GM19193 (cell line): ENCODE data around the gene BMPER.

ENCODE experiments used
- POLR2A ChIP-seq: IDR thresholded peaks from 4 replicates; pipeline ENCODE4 v1.6.1; 2011; ENCODE audit not compliant: insufficient read depth, insufficient read length; ENCODE audit errors: extremely low read depth

Gene BMPER

DNA sequence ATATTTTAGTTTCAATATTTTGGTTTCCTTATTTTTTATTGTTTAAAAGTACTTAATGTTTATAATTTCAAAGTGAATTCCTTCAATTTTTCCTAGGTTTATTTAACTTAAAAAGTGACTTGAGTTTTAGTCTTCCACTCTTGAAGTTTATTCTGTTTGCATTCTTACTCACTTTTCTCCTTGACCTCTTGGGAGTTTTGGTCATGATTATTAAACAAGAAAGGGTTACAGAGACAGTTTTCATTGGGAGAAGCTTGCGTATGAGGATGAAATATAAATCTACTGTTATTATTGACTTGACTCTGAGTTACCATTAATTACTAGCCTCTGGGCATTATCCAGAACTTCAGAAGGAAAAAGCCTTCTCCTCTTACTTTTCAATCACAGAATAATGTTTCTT lies 216.0 kb downstream of the BMPER start:
- no peak for TF ChIP-seq POLR2A

DNA sequence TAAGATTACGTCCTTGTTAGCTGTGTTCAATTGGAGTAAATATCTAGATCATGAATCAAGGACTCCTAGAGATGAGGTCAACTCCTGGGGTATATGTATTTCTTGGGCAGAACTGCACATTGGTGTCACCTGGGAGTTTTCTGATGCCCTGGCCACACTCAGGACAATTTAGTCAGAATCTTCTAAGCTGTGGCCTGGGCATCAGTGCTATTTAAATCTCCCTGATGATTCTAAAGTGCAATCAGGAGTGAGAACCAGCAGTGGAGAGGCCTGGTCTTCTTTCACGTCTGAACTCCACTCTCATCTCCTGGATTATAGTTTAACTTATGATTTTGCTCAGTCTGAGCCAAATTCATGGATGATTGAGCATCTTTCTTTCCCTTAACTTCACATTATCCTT lies 218.0 kb downstream of the BMPER start:
- TF ChIP-seq POLR2A: no peak

GRCh38 chr7:34124765-34125164 lies 219.4 kb downstream of the BMPER start:
- TF ChIP-seq POLR2A: no peak

DNA sequence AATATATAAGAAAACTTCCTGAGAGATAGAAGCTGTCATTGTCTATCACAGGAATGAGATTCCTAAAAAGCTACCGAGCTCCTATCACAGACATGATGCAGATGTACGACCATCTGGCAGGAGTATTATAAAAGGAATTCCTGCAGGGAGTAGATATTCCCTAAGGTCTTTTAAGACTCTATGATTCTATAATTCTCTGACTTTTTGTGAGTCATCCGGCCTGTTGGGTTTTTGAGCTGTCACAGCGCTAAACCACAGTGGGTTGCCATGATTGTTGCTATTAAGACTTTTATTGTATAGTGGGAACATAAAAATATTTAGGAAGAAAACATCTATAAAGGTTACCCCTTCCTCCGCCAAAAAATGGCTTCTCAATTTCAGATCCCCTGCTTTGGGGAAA lies 223.4 kb downstream of the BMPER start:
- TF ChIP-seq POLR2A: no peak

- no peak for TF ChIP-seq POLR2A
Observed at GRCh38 chr7:34130558-34131295, 225.4 kb downstream of the BMPER start.

- no peak for TF ChIP-seq POLR2A
Observed at GRCh38 chr7:34131371-34131770, 226.0 kb downstream of the BMPER start.

DNA sequence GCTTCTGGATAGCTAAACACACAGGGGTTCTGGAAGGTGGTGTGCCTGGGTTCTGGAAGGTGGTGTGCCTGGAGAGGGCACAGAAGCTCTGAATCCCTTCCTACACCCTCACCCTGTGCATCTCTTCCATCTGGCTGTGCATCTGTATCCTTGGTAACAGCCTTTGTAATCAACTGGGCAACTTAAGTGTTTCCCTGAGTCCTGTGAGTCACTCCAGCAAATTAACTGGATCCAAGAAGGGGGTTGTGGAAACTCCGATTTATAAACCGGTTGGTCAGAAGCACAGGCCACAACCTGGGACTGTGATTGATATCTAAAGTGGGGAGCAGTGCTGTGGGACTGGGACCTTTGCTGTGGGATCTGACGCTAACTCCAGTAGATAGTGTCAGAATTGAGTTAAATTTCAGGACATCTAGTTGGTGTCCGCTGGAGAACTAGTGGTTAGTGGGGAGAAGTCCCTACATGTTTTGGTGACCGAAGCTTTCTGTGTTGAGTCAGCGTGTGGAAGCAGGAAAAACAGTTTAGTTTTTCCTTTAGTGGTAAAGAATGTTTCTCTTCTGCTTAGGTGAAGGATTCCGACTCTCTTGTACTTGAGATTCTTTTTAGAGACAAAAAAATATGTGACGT lies 228.1 kb downstream of the BMPER start:
- TF ChIP-seq POLR2A: no peak

DNA sequence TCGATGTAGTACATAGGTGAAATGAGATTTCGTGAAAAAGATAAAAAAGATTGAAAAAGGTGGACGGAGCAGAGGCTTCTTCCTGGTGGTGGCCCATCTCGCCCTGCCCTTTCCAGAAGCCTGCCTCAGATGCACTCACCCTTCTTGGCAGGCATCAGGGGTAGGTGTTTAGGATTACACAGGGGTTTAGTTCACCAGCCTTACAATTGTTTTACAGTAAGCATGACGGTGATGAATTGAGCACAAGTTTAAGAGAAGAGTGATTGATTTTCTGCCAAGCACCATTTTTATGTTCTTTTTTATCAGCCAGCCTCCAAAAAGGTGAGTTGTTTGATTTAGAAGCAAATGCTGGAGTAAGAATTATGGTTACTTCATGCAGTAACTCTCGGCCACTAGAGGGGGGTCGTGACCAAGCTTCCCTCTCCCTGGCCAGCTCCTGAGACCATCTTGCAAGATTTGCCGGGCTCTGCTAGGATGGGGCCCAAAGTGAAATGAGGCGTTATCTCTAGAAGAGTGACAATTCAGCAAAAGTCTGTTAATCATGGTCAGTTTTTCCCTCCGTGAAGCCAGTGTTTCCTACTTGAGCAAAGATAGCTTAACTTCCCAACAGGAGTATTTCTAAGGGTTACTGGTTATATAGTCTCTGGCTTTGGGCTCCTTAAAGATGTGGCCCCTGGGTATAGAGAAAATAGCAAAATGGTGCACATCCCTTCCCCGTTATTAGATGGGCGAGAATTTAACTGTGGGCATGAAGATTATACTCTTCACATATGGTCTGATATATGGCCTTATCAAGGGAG lies 228.8 kb downstream of the BMPER start:
- TF ChIP-seq POLR2A: no peak

DNA sequence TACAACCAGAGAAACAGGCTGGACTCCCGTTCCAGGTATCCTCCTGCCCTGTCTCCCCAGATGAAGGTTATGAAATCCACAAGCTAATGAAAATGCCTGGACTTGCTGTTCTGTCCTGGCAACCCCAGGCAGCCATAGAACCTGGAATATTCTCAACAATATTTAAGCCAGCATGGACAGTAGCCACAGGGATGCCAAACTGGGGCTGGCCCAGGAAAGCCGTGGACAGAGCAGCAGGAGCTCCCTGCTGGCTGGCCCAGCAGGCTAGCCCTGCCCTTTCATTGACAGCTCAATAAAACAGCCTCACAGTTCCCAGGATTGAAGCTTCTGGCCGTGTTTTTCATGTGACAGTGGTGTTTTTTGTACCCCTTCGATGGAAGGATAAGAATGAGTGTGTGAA lies 230.6 kb downstream of the BMPER start:
- TF ChIP-seq POLR2A: no peak

DNA sequence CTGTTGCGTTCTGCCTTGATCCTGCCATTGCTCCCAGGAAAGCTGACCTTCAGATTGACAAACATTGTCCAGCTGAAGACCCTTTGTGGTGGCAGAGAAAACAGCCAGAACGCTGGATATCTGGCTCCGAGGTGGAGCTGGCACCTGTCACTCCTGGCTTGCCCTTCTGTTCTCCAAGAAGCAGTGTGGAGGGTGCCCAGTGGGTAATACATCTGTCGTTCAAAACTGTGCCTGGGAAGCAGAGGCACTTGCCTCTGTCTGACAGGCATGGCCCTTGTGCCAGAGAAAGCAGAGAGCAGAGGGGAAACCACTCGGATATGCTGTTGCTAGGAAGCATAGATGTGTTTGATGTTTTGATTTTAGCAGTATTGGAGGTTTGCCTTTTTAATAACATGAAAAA lies 231.4 kb downstream of the BMPER start:
- TF ChIP-seq POLR2A: no peak

GRCh38 chr7:34137176-34137575 lies 231.8 kb downstream of the BMPER start:
- no peak for TF ChIP-seq POLR2A

GRCh38 chr7:34138483-34138882 lies 233.1 kb downstream of the BMPER start:
- no peak for TF ChIP-seq POLR2A

DNA sequence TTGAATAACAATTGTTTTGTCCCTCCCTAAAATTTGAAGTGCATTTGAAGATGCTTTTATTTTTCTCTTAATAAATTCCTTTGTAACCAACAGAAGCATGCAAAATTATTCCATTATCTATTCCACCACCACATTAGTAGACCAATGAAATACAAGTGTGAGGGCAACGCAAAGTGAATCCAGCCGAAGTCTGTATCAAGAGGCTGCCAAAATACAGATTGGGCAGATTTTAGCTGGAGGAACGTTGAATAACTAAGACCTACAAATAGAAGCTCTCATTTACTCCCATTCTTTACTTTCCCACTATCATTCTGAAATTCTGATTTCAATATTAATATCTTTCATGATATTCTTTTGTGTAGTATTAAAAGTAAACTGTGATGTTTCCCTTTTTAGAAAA lies 233.7 kb downstream of the BMPER start:
- no peak for TF ChIP-seq POLR2A

GRCh38 chr7:34140066-34140465 lies 234.7 kb downstream of the BMPER start:
- TF ChIP-seq POLR2A: no peak

DNA sequence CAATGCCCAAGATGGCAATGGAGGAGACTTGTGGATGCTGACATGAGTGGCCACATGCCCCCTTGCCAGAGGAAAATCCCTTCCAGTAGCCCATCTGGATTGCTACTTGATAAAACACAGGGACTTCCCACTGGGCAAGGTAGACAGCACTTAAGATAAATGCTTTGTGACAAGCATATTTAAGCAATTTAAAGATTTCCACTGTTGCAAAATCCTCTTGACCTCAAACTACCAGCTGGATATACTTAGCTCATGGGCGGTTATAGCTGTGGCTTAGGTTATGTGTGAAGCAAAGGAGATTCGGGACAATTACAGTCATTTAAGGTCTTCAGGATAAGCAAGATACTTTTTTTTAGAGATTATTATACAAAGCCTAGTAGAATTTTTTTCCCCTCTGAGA lies 238.1 kb downstream of the BMPER start:
- TF ChIP-seq POLR2A: no peak

- no peak for TF ChIP-seq POLR2A
Observed at GRCh38 chr7:34145603-34146002, 240.3 kb downstream of the BMPER start.
